GM23248 (cell line): ENCODE measurements around the gene CACNA1D.

Experiments
- EZH2 ChIP-seq: fragments of 200-600 bp; sonication (generic); IDR thresholded peaks from 2 replicates; pipeline ENCODE4 v1.6.1; 2018; ENCODE audit warnings: antibody characterized with exemption, mild to moderate bottlenecking; ENCODE audit not compliant: insufficient read depth, poor library complexity, severe bottlenecking
- EZH2phosphoT487 ChIP-seq: fragments of 200-600 bp; sonication (generic); IDR thresholded peaks from 2 replicates; pipeline ENCODE4 v1.6.1; 2018; ENCODE audit warnings: antibody characterized with exemption, moderate library complexity, mild to moderate bottlenecking, low read depth; ENCODE audit not compliant: insufficient read depth

- TF ChIP-seq EZH2 = no peak
- TF ChIP-seq EZH2phosphoT487 = no peak
Observed at GRCh38 chr3:53646723-53647122, 152.3 kb downstream of the CACNA1D start.
